Ovary (tissue), 3 donors: ENCODE data around the gene GLDN.

Experiments used
- POLR2A ChIP-seq: fragments of 450-650 bp; IDR thresholded peaks from one replicate; pipeline ENCODE4 v1.6.1; 2017; ENCODE audit warnings: antibody characterized with exemption, mild to moderate bottlenecking, moderate library complexity
- TF ChIP-seq, protein P1 (sequence below), 3 donors: fragments of 450-650 bp in 2 of 3; fragments of 200-600 bp in 1 of 3; IDR thresholded peaks; one replicate each; pipeline versions ENCODE4 v1.5.1 to v1.8.0; 2016 to 2022; ENCODE audit warnings: antibody characterized with exemption in 3 of 3, mild to moderate bottlenecking in 1 of 3
- donor health status: DM: no; HTN: no; CAD: no.

- TF ChIP-seq, protein P1, sequence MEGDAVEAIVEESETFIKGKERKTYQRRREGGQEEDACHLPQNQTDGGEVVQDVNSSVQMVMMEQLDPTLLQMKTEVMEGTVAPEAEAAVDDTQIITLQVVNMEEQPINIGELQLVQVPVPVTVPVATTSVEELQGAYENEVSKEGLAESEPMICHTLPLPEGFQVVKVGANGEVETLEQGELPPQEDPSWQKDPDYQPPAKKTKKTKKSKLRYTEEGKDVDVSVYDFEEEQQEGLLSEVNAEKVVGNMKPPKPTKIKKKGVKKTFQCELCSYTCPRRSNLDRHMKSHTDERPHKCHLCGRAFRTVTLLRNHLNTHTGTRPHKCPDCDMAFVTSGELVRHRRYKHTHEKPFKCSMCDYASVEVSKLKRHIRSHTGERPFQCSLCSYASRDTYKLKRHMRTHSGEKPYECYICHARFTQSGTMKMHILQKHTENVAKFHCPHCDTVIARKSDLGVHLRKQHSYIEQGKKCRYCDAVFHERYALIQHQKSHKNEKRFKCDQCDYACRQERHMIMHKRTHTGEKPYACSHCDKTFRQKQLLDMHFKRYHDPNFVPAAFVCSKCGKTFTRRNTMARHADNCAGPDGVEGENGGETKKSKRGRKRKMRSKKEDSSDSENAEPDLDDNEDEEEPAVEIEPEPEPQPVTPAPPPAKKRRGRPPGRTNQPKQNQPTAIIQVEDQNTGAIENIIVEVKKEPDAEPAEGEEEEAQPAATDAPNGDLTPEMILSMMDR (IDR thresholded peaks at IDR 0.05), result no peak
- no peak for TF ChIP-seq POLR2A
Observed at GRCh38 chr15:51424780-51425179, 83.3 kb downstream of the GLDN start.
